ENCODE results near the gene YARS2. TPM values are rescaled to one million over a fixed set of nuclear protein-coding genes. Genes with fewer than 3 reads are reported as not detected.

The YARS2 gene
- total RNA-seq, 4 donors from 2014 or later: 1.5 to 19.9 (median 10.5) TPM

GRCh38 chr12:32770141-32770540 lies 14.4 kb upstream of the YARS2 start:
- in situ Hi-C loops (cut with MboI; ENCODE audit: low pct_ligation_motif_present in 1 of 4, low pct_unique_long_range_greater_than_20kb in 1 of 4, low sequenced_read_pairs in 3 of 4): loop anchor here in 2 of 4 donors (25.0 kb wide), 1 partner anchor 142 kb away; no protein-coding TSS in a partner anchor
- H3K4me3 ChIP-seq: no peak overlapping the region
- intact Hi-C loops (cut with DNase I; ENCODE audit: low total_unique reads): no loop called here

GRCh38 chr12:32768518-32768917 lies 12.8 kb upstream of the YARS2 start:
- Histone ChIP-seq H3K4me3 (no peak overlapping the region), H3K9me3 (no peaks in the 10 kb centered on the region), H3K4me1 (peaks cover 0 to 31% (median 13%) of the 10 kb centered on the region in 4 donors), H3K27me3 (no peaks in the 10 kb centered on the region), H3K27ac (no peak overlapping the region), H3K36me3 (no peaks in the 10 kb centered on the region)
- in situ Hi-C loops (cut with MboI; ENCODE audit: low pct_ligation_motif_present in 1 of 4, low pct_unique_long_range_greater_than_20kb in 1 of 4, low sequenced_read_pairs in 3 of 4): loop anchor here (10.0 to 25.0 kb wide), 3 partner anchors 144 to 1246 kb away; no protein-coding TSS in a partner anchor
- no peak for TF ChIP-seq POLR2AphosphoS5 (IDR thresholded peaks at IDR 0.05)
- TF ChIP-seq CTCF (IDR thresholded peaks at IDR 0.05): no peak
- no peak for TF ChIP-seq POLR2A (IDR thresholded peaks at IDR 0.05)
- TF ChIP-seq EP300 (IDR thresholded peaks at IDR 0.05; ENCODE audit: low read depth): no peak
- WGBS, 2 donors (ENCODE audit: low coverage in 1 of 2): 78% methylated on average over 4 of the region's 4 CpGs; no CpG with 5 or more reads in 1 of the 2 donors
- intact Hi-C loops (cut with DNase I; ENCODE audit: low total_unique reads): no loop called here
- no peak for DNase-seq

More at GRCh38 chr12:32770141-32770540, 14.4 kb upstream of the YARS2 start:
- Histone ChIP-seq H3K4me1 (peaks cover 0 to 45% (median 16%) of the 10 kb centered on the region in 4 donors), H3K27ac (peak overlapping the region in 2 of 4 donors; percentile 56 to 78), H3K9me3 (no peaks in the 10 kb centered on the region), H3K36me3 (no peaks in the 10 kb centered on the region), H3K27me3 (no peaks in the 10 kb centered on the region)
- WGBS, 2 donors (ENCODE audit: low coverage in 1 of 2): 22 to 41% methylated on average over 1 of the region's 1 CpG
- no peak for TF ChIP-seq POLR2A (IDR thresholded peaks at IDR 0.05)
- TF ChIP-seq EP300 (IDR thresholded peaks at IDR 0.05; ENCODE audit: low read depth): no peak
- no peak for TF ChIP-seq POLR2AphosphoS5 (IDR thresholded peaks at IDR 0.05)
- TF ChIP-seq CTCF (IDR thresholded peaks at IDR 0.05): no peak
- DNase-seq: no peak

GRCh38 chr12:32765906-32766305 lies 10.2 kb upstream of the YARS2 start:
- TF ChIP-seq POLR2AphosphoS5 (IDR thresholded peaks at IDR 0.05) (no peak), CTCF (IDR thresholded peaks at IDR 0.05) (no peak), POLR2A (IDR thresholded peaks at IDR 0.05) (no peak), EP300 (IDR thresholded peaks at IDR 0.05; ENCODE audit: low read depth) (no peak)
- Histone ChIP-seq H3K4me3 (no peak overlapping the region), H3K36me3 (no peaks in the 10 kb centered on the region), H3K4me1 (peaks cover 0 to 11% (median 3%) of the 10 kb centered on the region in 4 donors), H3K27ac (no peak overlapping the region), H3K27me3 (no peaks in the 10 kb centered on the region), H3K9me3 (no peaks in the 10 kb centered on the region)
- 80 to 85% methylated on average over 3 to 4 of the region's 4 CpGs for WGBS, 2 donors (ENCODE audit: low coverage in 1 of 2)
- intact Hi-C loops (cut with DNase I; ENCODE audit: low total_unique reads): no loop called here
- DNase-seq: no peak
- in situ Hi-C loops (cut with MboI; ENCODE audit: low pct_ligation_motif_present in 1 of 4, low pct_unique_long_range_greater_than_20kb in 1 of 4, low sequenced_read_pairs in 3 of 4): loop anchor here (10.0 to 25.0 kb wide), 3 partner anchors 146 to 1249 kb away; no protein-coding TSS in a partner anchor

- in situ Hi-C loops (cut with MboI; ENCODE audit: low pct_ligation_motif_present in 1 of 4, low pct_unique_long_range_greater_than_20kb in 1 of 4, low sequenced_read_pairs in 3 of 4): loop anchor here (10.0 to 25.0 kb wide), 3 partner anchors 151 to 1253 kb away; no protein-coding TSS in a partner anchor
- intact Hi-C loops (cut with DNase I; ENCODE audit: low total_unique reads): no loop called here
- 41 to 42% methylated on average over 1 of the region's 1 CpG for WGBS, 2 donors (ENCODE audit: low coverage in 1 of 2)
These were observed 6.0 kb upstream of the YARS2 start for GRCh38 chr12:32761716-32762115.

More at GRCh38 chr12:32761716-32762115, 6.0 kb upstream of the YARS2 start:
- H3K4me3 ChIP-seq: no peak overlapping the region
- H3K27me3 ChIP-seq: no peaks in the 10 kb centered on the region
- no peak for DNase-seq
- TF ChIP-seq CTCF (IDR thresholded peaks at IDR 0.05) (no peak), EP300 (IDR thresholded peaks at IDR 0.05; ENCODE audit: low read depth) (no peak), POLR2A (IDR thresholded peaks at IDR 0.05) (no peak), POLR2AphosphoS5 (IDR thresholded peaks at IDR 0.05) (no peak)
- no peak overlapping the region for H3K27ac ChIP-seq
- no peaks in the 10 kb centered on the region for H3K36me3 ChIP-seq
- no peaks in the 10 kb centered on the region for H3K9me3 ChIP-seq
- H3K4me1 ChIP-seq: peaks cover 0 to 2% (median 0%) of the 10 kb centered on the region in 4 donors

Data from transverse colon (tissue), 4 donors.